GM12878 (cell line): Measurements from ENCODE around the gene CHSY3. TPM values are rescaled to one million over a fixed set of nuclear protein-coding genes. Genes with fewer than 3 reads are reported as not detected.

Experiments
- ATAC-seq: fragments of 200-7000 bp; cut with Tn5 transposase; 3 replicates; pipeline ENCODE4 v1.9.1; 2020; ENCODE audit warnings: mild to moderate bottlenecking, moderate library complexity
- BruUV-seq: library from RNA; stranded (reverse); fragments of 400-500 nt; replicated peaks from 2 replicates; lab custom pipeline; 2021; lab: Mats Ljungman, UMichigan
- CTCF ChIA-PET: fragments of 300-600 bp; sonication (Branson Sonifier 250); formaldehyde crosslinking; extraction: SDS; loops from one replicate; lab custom pipeline; 2021; ENCODE audit warnings: inconsistent platforms; lab: Yijun Ruan, JAX
- POLR2A ChIA-PET: fragments of 350-600 bp; formaldehyde crosslinking; extraction: SDS; loops from one replicate; lab custom pipeline; 2021; ENCODE audit warnings: inconsistent platforms; lab: Charles Lee
- RAD21 ChIA-PET: fragments of 300-600 bp; sonication (Branson Sonifier 250); formaldehyde crosslinking; loops from one replicate; lab custom pipeline; 2023; ENCODE audit warnings: antibody characterized with exemption; ENCODE audit not compliant: unreplicated experiment; lab: Charles Lee
- SMC1A ChIA-PET: fragments of 300-600 bp; sonication (Branson Sonifier 250); formaldehyde crosslinking; loops from one replicate; lab custom pipeline; 2023; ENCODE audit not compliant: unreplicated experiment, uncharacterized antibody; lab: Charles Lee
- DNase-seq: peaks from one replicate; pipeline ENCODE4 v3.0.0-alpha.2; 2011; ENCODE audit warnings: low read depth, low spot score
- FAIRE-seq: peaks from 3 replicates; lab custom pipeline; 2011; peaks lifted over from hg19 to GRCh38; lab: Jason Lieb, UNC
- H2AFZ ChIP-seq: 2 replicates; pipeline ENCODE4 v1.6.0; 2011; ENCODE audit warnings: low read depth, low read length, control low read depth; ENCODE audit not compliant: control insufficient read depth
- H3K27ac ChIP-seq: 2 replicates; pipeline ENCODE4 v1.5.1; 2011; ENCODE audit warnings: control low read depth; ENCODE audit not compliant: control insufficient read depth, insufficient read depth
- H3K27me3 ChIP-seq, 2 experiments: replicated peaks in 1 of 2; 2 replicates each; pipeline versions ENCODE4 v1.6.0 to v1.6.1; 2011; ENCODE audit warnings: low read length in 1 of 2; ENCODE audit not compliant: control insufficient read depth in 2 of 2, insufficient read depth in 2 of 2
- H3K36me3 ChIP-seq, 2 experiments: 2 replicates each; pipeline ENCODE4 v1.5.1; 2011; ENCODE audit warnings: low read length in 1 of 2; ENCODE audit not compliant: control insufficient read depth in 2 of 2, insufficient read depth in 2 of 2
- H3K4me1 ChIP-seq: 2 replicates; pipeline ENCODE4 v1.6.1; 2011; ENCODE audit warnings: mild to moderate bottlenecking, low read length, moderate library complexity, mixed read lengths; ENCODE audit not compliant: control insufficient read depth, insufficient read depth
- H3K4me2 ChIP-seq: 2 replicates; pipeline ENCODE4 v1.6.0; 2011; ENCODE audit warnings: control low read depth; ENCODE audit not compliant: control insufficient read depth, insufficient read depth
- H3K4me3 ChIP-seq: fragments of 200-600 bp; sonication (generic); 2 replicates; pipeline ENCODE4 v1.5.1; 2016
- H3K79me2 ChIP-seq: 2 replicates; pipeline ENCODE4 v1.6.0; 2011; ENCODE audit warnings: low read length; ENCODE audit not compliant: control insufficient read depth, insufficient read depth
- H3K9ac ChIP-seq: 2 replicates; pipeline ENCODE4 v1.8.0; 2011; ENCODE audit warnings: low read length, control low read depth, mixed read lengths; ENCODE audit not compliant: control insufficient read depth, insufficient read depth
- H3K9me3 ChIP-seq: replicated peaks from 3 replicates; pipeline ENCODE4 v1.5.1; 2011; ENCODE audit warnings: mild to moderate bottlenecking, low read length; ENCODE audit not compliant: control insufficient read depth, insufficient read depth
- H4K20me1 ChIP-seq: 2 replicates; pipeline ENCODE4 v1.6.0; 2011; ENCODE audit not compliant: control insufficient read depth, insufficient read depth
- CHD2 ChIP-seq: IDR thresholded peaks from 2 replicates; pipeline ENCODE4 v1.6.1; 2011; ENCODE audit warnings: low read depth, low read length, improper control_type of control experiment, borderline replicate concordance
- E2F8 ChIP-seq: fragments of 450-650 bp; IDR thresholded peaks from 2 replicates; pipeline ENCODE4 v1.6.1; 2018; ENCODE audit warnings: mild to moderate bottlenecking, low read depth, moderate library complexity; ENCODE audit not compliant: partially characterized antibody
- ETV6 ChIP-seq, 2 experiments: fragments of 450-650 bp in 1 of 2; IDR thresholded peaks in 1 of 2; conservative IDR thresholded peaks in 1 of 2; 2 replicates each; pipeline ENCODE4 v1.6.1; 2014; ENCODE audit warnings: antibody characterized with exemption in 1 of 2, borderline replicate concordance in 1 of 2, low read depth in 1 of 2, mild to moderate bottlenecking in 1 of 2, moderate library complexity in 1 of 2
- HDAC2 ChIP-seq: fragments of 200-600 bp; sonication (generic); IDR thresholded peaks from 2 replicates; pipeline ENCODE4 v1.6.1; 2017
- JUND ChIP-seq: IDR thresholded peaks from 2 replicates; pipeline ENCODE4 v1.6.1; 2012; ENCODE audit warnings: low read depth, mild to moderate bottlenecking, low read length, improper control_type of control experiment, moderate library complexity
- KDM1A ChIP-seq: fragments of 200-600 bp; sonication (generic); IDR thresholded peaks from 2 replicates; pipeline ENCODE4 v1.6.1; 2016; ENCODE audit warnings: borderline replicate concordance
- KLF5 ChIP-seq: fragments of 450-650 bp; IDR thresholded peaks from 2 replicates; pipeline ENCODE4 v1.6.1; 2014; ENCODE audit warnings: mild to moderate bottlenecking; ENCODE audit not compliant: partially characterized antibody
- LARP7 ChIP-seq: fragments of 450-650 bp; IDR thresholded peaks from 2 replicates; pipeline ENCODE4 v1.6.1; 2017; ENCODE audit warnings: mild to moderate bottlenecking
- NBN ChIP-seq: fragments of 450-650 bp; IDR thresholded peaks from 2 replicates; pipeline ENCODE4 v1.6.1; 2016
- NFXL1 ChIP-seq: fragments of 450-650 bp; IDR thresholded peaks from 2 replicates; pipeline ENCODE4 v1.6.1; 2017; ENCODE audit warnings: antibody characterized with exemption, mild to moderate bottlenecking, borderline replicate concordance
- PBX3 ChIP-seq: IDR thresholded peaks from 2 replicates; pipeline ENCODE4 v1.6.1; 2011; ENCODE audit warnings: mild to moderate bottlenecking, low read depth, low read length, moderate library complexity; ENCODE audit not compliant: insufficient replicate concordance
- POLR2AphosphoS5 ChIP-seq: IDR thresholded peaks from 2 replicates; pipeline ENCODE4 v1.6.1; 2011; ENCODE audit warnings: mild to moderate bottlenecking, low read length, inconsistent platforms
- RBBP5 ChIP-seq: fragments of 200-600 bp; sonication (generic); conservative IDR thresholded peaks from 2 replicates; pipeline ENCODE4 v1.6.1; 2016
- RFX5 ChIP-seq: IDR thresholded peaks from 2 replicates; pipeline ENCODE4 v1.6.1; 2011; ENCODE audit warnings: low read depth, low read length, improper control_type of control experiment
- ZNF24 ChIP-seq: fragments of 450-650 bp; IDR thresholded peaks from 2 replicates; pipeline ENCODE4 v1.6.1; 2017; ENCODE audit warnings: antibody characterized with exemption, mild to moderate bottlenecking
- WGBS: methylation state at CpG from one replicate; pipeline ENCODE4 v1.1.6; 2016; ENCODE audit warnings: low lambda C conversion rate; ENCODE audit not compliant: insufficient replicate concordance, insufficient coverage; ENCODE audit errors: missing lambda C conversion rate; 5-methylcytosine and 5-hydroxymethylcytosine counted together
- in situ Hi-C: fragments of 300-500 bp; cut with MboI; formaldehyde crosslinking; loops from 9 replicates; pipeline ENCODE4 v1.14.3; 2018; ENCODE audit warnings: mixed read lengths
- intact Hi-C: fragments of 100-400 bp; cut with micrococcal nuclease; formaldehyde crosslinking; loops from one replicate; pipeline ENCODE4 v1.14.2; 2022; ENCODE audit not compliant: unreplicated experiment
- polyA plus RNA-seq, 11 experiments: library from polyadenylated mRNA; depleted of rRNA in 4 of 11; unstranded in 6 of 11; stranded (reverse) in 5 of 11; fragments of >200 nt; fragmentation: Nextera tagmentation in 4 of 11; fragmentation: Illumina TruSeq in 1 of 11; extraction: Ambion mirVana in 4 of 11; extraction: Trizol in 1 of 11; gene quantifications; 1 replicate in 1 of 11; 2 replicates in 10 of 11; pipeline versions ENCODE4 v1.2.1 to v1.2.3, GENCODE V29; 2011 to 2016; ENCODE audit warnings: inconsistent platforms in 2 of 11, missing spikeins in 2 of 11, low read depth in 1 of 11
- total RNA-seq, 4 experiments: library from RNA; depleted of rRNA in 3 of 4; stranded (reverse); fragments of >200 nt in 3 of 4; fragmentation: Illumina TruSeq in 1 of 4; extraction: Trizol in 1 of 4; gene quantifications; 2 replicates each; pipeline versions ENCODE4 v1.2.1 to v1.2.3, GENCODE V29; 2013 to 2021
- TF ChIP-seq, protein P1 (sequence below): fragments of 450-650 bp; IDR thresholded peaks from 2 replicates; pipeline ENCODE4 v1.6.1; 2016; ENCODE audit warnings: mild to moderate bottlenecking
- TF ChIP-seq, protein P2 (sequence below): fragments of 450-650 bp; IDR thresholded peaks from 2 replicates; pipeline ENCODE4 v1.6.1; 2017; ENCODE audit warnings: low read depth, mild to moderate bottlenecking, moderate library complexity

Gene CHSY3
- total and polyA plus RNA-seq, 10 of the 15 experiments (the other 5 are each of a cell fraction or from before 2014, with no cell fraction given): not detected

DNA sequence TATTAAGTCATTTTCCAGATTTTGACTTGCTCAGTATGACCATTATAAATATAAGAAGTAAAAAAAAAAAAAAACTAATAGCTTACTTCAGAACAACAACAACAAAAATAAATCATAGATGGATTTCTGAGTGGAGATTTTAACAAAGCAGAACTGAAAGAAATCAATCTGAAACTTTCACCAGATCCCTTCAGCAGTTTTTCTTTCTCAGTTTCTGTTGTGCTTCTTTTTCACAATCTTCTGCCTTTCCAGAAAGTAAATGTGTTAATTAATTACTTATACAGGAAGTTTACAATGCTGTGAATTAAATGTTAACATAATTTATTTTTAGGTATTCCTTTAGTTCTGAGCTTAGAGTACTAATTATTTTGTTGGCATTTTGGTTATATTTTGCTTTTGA, 73.5 kb downstream of the CHSY3 start (continued):
- no peak for TF ChIP-seq E2F8
- TF ChIP-seq RFX5: no peak
- TF ChIP-seq NFXL1: no peak
- TF ChIP-seq, all 136 proteins: peak for 0

- H3K4me3 ChIP-seq: no peak overlapping the region
- BruUV-seq: no TSS peak
- intact Hi-C loops (no loop called here), in situ Hi-C loops (no loop called here)
- H2AFZ ChIP-seq: no peak overlapping the region
- no peak overlapping the region for H3K27ac ChIP-seq
- H3K27me3 ChIP-seq: no peaks in the 10 kb centered on the region
- H3K79me2 ChIP-seq: no peaks in the 10 kb centered on the region
- no peak for DNase-seq
- no peak for ATAC-seq
- no peaks in the 10 kb centered on the region for H3K36me3 ChIP-seq
- no peaks in the 10 kb centered on the region for H4K20me1 ChIP-seq
- 43% methylated on average over 1 of the region's 1 CpG for WGBS
- H3K4me2 ChIP-seq: no peak overlapping the region
- RAD21 ChIA-PET: no interaction called here
- POLR2A ChIA-PET: no interaction called here
- SMC1A ChIA-PET: interaction anchor here (0.7 kb wide), 1 partner anchor 27 kb away, joined by 3 read pairs; no protein-coding TSS in a partner anchor
- TF ChIP-seq NBN (no peak), LARP7 (no peak), KDM1A (no peak), HDAC2 (no peak), ETV6 (conservative IDR thresholded peaks at IDR 0.05 in 1 of 2, IDR thresholded peaks at IDR 0.05 in 1 of 2; ENCODE audit: borderline replicate concordance in 1 of 2, low read depth in 1 of 2) (no peak), JUND (no peak), CHD2 (no peak), KLF5 (no peak), PBX3 (no peak), RBBP5 (no peak), POLR2AphosphoS5 (no peak), ZNF24 (no peak)
- TF ChIP-seq, protein P1, sequence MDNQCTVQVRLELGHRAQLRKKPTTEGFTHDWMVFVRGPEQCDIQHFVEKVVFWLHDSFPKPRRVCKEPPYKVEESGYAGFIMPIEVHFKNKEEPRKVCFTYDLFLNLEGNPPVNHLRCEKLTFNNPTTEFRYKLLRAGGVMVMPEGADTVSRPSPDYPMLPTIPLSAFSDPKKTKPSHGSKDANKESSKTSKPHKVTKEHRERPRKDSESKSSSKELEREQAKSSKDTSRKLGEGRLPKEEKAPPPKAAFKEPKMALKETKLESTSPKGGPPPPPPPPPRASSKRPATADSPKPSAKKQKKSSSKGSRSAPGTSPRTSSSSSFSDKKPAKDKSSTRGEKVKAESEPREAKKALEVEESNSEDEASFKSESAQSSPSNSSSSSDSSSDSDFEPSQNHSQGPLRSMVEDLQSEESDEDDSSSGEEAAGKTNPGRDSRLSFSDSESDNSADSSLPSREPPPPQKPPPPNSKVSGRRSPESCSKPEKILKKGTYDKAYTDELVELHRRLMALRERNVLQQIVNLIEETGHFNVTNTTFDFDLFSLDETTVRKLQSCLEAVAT: no peak
- TF ChIP-seq, protein P2, sequence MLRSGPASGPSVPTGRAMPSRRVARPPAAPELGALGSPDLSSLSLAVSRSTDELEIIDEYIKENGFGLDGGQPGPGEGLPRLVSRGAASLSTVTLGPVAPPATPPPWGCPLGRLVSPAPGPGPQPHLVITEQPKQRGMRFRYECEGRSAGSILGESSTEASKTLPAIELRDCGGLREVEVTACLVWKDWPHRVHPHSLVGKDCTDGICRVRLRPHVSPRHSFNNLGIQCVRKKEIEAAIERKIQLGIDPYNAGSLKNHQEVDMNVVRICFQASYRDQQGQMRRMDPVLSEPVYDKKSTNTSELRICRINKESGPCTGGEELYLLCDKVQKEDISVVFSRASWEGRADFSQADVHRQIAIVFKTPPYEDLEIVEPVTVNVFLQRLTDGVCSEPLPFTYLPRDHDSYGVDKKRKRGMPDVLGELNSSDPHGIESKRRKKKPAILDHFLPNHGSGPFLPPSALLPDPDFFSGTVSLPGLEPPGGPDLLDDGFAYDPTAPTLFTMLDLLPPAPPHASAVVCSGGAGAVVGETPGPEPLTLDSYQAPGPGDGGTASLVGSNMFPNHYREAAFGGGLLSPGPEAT: no peak
- CTCF ChIA-PET: interaction anchor here (1.2 kb wide), 1 partner anchor 12 kb away, joined by 3 read pairs; no protein-coding TSS in a partner anchor
- no peak overlapping the region for H3K9ac ChIP-seq
- FAIRE-seq: peak; percentile 81
- H3K9me3 ChIP-seq: no peaks in the 10 kb centered on the region
- no peaks in the 10 kb centered on the region for H3K4me1 ChIP-seq
Observed at GRCh38 chr5:129978270-129978669, 74.0 kb downstream of the CHSY3 start.
